Measurements from ENCODE around the gene RASSF3. TPM values are rescaled to one million over a fixed set of nuclear protein-coding genes. Genes with fewer than 3 reads are reported as not detected.

Gene RASSF3, protein sequence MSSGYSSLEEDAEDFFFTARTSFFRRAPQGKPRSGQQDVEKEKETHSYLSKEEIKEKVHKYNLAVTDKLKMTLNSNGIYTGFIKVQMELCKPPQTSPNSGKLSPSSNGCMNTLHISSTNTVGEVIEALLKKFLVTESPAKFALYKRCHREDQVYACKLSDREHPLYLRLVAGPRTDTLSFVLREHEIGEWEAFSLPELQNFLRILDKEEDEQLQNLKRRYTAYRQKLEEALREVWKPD
- 18.3 to 26.0 TPM (median 23.5 TPM) in 5 replicates for total RNA-seq (2022; extraction: Qiagen RNA extraction)

GRCh38 chr12:64610079-64610659, at the start of gene RASSF3:
Gene RASSF3 (plus strand): TSS chr12:64610495. CDS start chr12:64610633, 138 bp downstream.

Other genes starting within 250 kb of the RASSF3 start
- gene C12orf56, start 219.7 kb upstream of the RASSF3 start, total RNA-seq (2022; extraction: Qiagen RNA extraction) = 0.07 to 0.21 TPM (median 0.18 TPM) in 3 of 5 replicates, not detected in the others
- gene XPOT, start 206.1 kb upstream of the RASSF3 start, total RNA-seq (2022; extraction: Qiagen RNA extraction) = 40.3 to 49.9 TPM (median 45.2 TPM) in 5 replicates
- gene TBK1, start 158.4 kb upstream of the RASSF3 start, total RNA-seq (2022; extraction: Qiagen RNA extraction) = 21.2 to 27.5 TPM (median 24.1 TPM) in 5 replicates
- gene GNS, start 148.9 kb downstream of the RASSF3 start, total RNA-seq (2022; extraction: Qiagen RNA extraction) = 45.8 to 63.0 TPM (median 58.2 TPM) in 5 replicates
- gene TBC1D30, start 214.2 kb downstream of the RASSF3 start, total RNA-seq (2022; extraction: Qiagen RNA extraction) = 1.4 to 1.8 TPM (median 1.6 TPM) in 5 replicates